Hepatic stellate cell (primary cell): ENCODE data around the gene ALKAL2.

ENCODE experiments used
- DNase-seq: peaks from one replicate; pipeline ENCODE4 v3.0.0; 2011; ENCODE audit warnings: low spot score

The ALKAL2 gene

GRCh38 chr2:244547-244946 is 43.3 kb downstream of the ALKAL2 start:
- DNase-seq = no peak

- no peak for DNase-seq
Measured at GRCh38 chr2:238869-239268, 49.0 kb downstream of the ALKAL2 start.

GRCh38 chr2:238431-238830 is 49.5 kb downstream of the ALKAL2 start:
- DNase-seq = no peak

- no peak for DNase-seq
Measured at GRCh38 chr2:237878-238277, 50.0 kb downstream of the ALKAL2 start.

GRCh38 chr2:236993-237539 is 50.8 kb downstream of the ALKAL2 start:
- no peak for DNase-seq

- no peak for DNase-seq
Measured at GRCh38 chr2:234421-234820, 53.5 kb downstream of the ALKAL2 start.

- no peak for DNase-seq
Measured at GRCh38 chr2:233030-233429, 54.9 kb downstream of the ALKAL2 start.

GRCh38 chr2:231521-232185 is 56.2 kb downstream of the ALKAL2 start:
- no peak for DNase-seq
